ENCODE data around the gene KRT33A.

KRT33A gene

GRCh38 chr17:41308918-41309359 lies 41.7 kb downstream of the KRT33A start, which contains the start of gene KRTAP16-1:
Gene KRTAP16-1, minus strand, starts transcription at chr17:41309309. Its CDS starts 56 bp downstream, at chr17:41309253.
- TF ChIP-seq GATA3 (IDR thresholded peaks at IDR 0.05; ENCODE audit: low read depth, low read length): no peak
- no peak for TF ChIP-seq GATA2 (IDR thresholded peaks at IDR 0.05; ENCODE audit: low read depth, low read length)

GRCh38 chr17:41308251-41308917 lies 42.2 kb downstream of the KRT33A start:
- TF ChIP-seq GATA3 (IDR thresholded peaks at IDR 0.05; ENCODE audit: low read depth, low read length): no peak
- TF ChIP-seq GATA2 (IDR thresholded peaks at IDR 0.05; ENCODE audit: low read depth, low read length): no peak

- TF ChIP-seq GATA3 (IDR thresholded peaks at IDR 0.05; ENCODE audit: low read depth, low read length) (no peak), GATA2 (IDR thresholded peaks at IDR 0.05; ENCODE audit: low read depth, low read length) (no peak)
Measured at GRCh38 chr17:41307647-41308046, 43.0 kb downstream of the KRT33A start.

- TF ChIP-seq GATA2 (IDR thresholded peaks at IDR 0.05; ENCODE audit: low read depth, low read length) (no peak), GATA3 (IDR thresholded peaks at IDR 0.05; ENCODE audit: low read depth, low read length) (no peak)
Measured at GRCh38 chr17:41304091-41304490, 46.5 kb downstream of the KRT33A start.

- TF ChIP-seq GATA2 (IDR thresholded peaks at IDR 0.05; ENCODE audit: low read depth, low read length) (no peak), GATA3 (IDR thresholded peaks at IDR 0.05; ENCODE audit: low read depth, low read length) (no peak)
Measured at GRCh38 chr17:41302981-41303380, 47.6 kb downstream of the KRT33A start.

GRCh38 chr17:41301916-41302901 lies 48.4 kb downstream of the KRT33A start, which contains the start of gene KRTAP29-1:
Gene KRTAP29-1, minus strand, starts transcription at chr17:41302851. Its CDS starts 0 bp downstream, at chr17:41302851.
- no peak for TF ChIP-seq GATA3 (IDR thresholded peaks at IDR 0.05; ENCODE audit: low read depth, low read length)
- no peak for TF ChIP-seq GATA2 (IDR thresholded peaks at IDR 0.05; ENCODE audit: low read depth, low read length)

GRCh38 chr17:41301204-41301790 lies 49.3 kb downstream of the KRT33A start:
- no peak for TF ChIP-seq GATA3 (IDR thresholded peaks at IDR 0.05; ENCODE audit: low read depth, low read length)
- TF ChIP-seq GATA2 (IDR thresholded peaks at IDR 0.05; ENCODE audit: low read depth, low read length): no peak

GRCh38 chr17:41298458-41299135 lies 52.0 kb downstream of the KRT33A start:
- TF ChIP-seq GATA2 (IDR thresholded peaks at IDR 0.05; ENCODE audit: low read depth, low read length) (no peak), GATA3 (IDR thresholded peaks at IDR 0.05; ENCODE audit: low read depth, low read length) (no peak)

- TF ChIP-seq GATA3 (IDR thresholded peaks at IDR 0.05; ENCODE audit: low read depth, low read length): no peak
- TF ChIP-seq GATA2 (IDR thresholded peaks at IDR 0.05; ENCODE audit: low read depth, low read length): no peak
Measured at GRCh38 chr17:41296846-41297245, 53.8 kb downstream of the KRT33A start.
